HL-60/S4 treated with phorbol 12-myristate 13-acetate at 8.2 ng/mL for 4 days and 3 days (cell line): ENCODE data around the gene CYP2W1.

Experiments
- in situ Hi-C: fragments of 300-500 bp; cut with MboI; formaldehyde crosslinking; loops from 2 replicates; pipeline ENCODE4 v1.15.0; 2022; ENCODE audit warnings: low sequenced_read_pairs

CYP2W1 gene

GRCh38 chr7:966291-967069 lies 16.5 kb upstream of the CYP2W1 start:
- in situ Hi-C loops: no loop called here

GRCh38 chr7:967361-968082 lies 15.5 kb upstream of the CYP2W1 start:
- in situ Hi-C loops: no loop called here

- in situ Hi-C loops: no loop called here
These were observed 14.5 kb upstream of the CYP2W1 start for GRCh38 chr7:968205-969105.

- in situ Hi-C loops: no loop called here
These were observed 13.6 kb upstream of the CYP2W1 start for GRCh38 chr7:969403-969802.

- in situ Hi-C loops: no loop called here
These were observed 12.2 kb upstream of the CYP2W1 start for GRCh38 chr7:970744-971143.

- in situ Hi-C loops: no loop called here
These were observed 10.9 kb upstream of the CYP2W1 start for GRCh38 chr7:972110-972509.

GRCh38 chr7:972676-973309 lies 10.2 kb upstream of the CYP2W1 start:
- in situ Hi-C loops: no loop called here

GRCh38 chr7:973312-973711 lies 9.7 kb upstream of the CYP2W1 start:
- in situ Hi-C loops: no loop called here

- in situ Hi-C loops: no loop called here
These were observed 8.8 kb upstream of the CYP2W1 start for GRCh38 chr7:974172-974571.

GRCh38 chr7:974820-975681 lies 7.9 kb upstream of the CYP2W1 start, which contains the start of gene COX19:
Gene COX19 (minus strand): TSS chr7:975549. CDS start chr7:975509, 40 bp downstream.
- in situ Hi-C loops: no loop called here

- in situ Hi-C loops: no loop called here
These were observed 7.1 kb upstream of the CYP2W1 start for GRCh38 chr7:975702-976473.

GRCh38 chr7:976901-977325 lies 6.1 kb upstream of the CYP2W1 start:
- in situ Hi-C loops: no loop called here

GRCh38 chr7:977326-978048 lies 5.5 kb upstream of the CYP2W1 start:
- in situ Hi-C loops: no loop called here

- in situ Hi-C loops: no loop called here
These were observed 5.0 kb upstream of the CYP2W1 start for GRCh38 chr7:978049-978346.

GRCh38 chr7:978416-979091 lies 4.4 kb upstream of the CYP2W1 start:
- in situ Hi-C loops: no loop called here

- in situ Hi-C loops: no loop called here
These were observed 3.8 kb upstream of the CYP2W1 start for GRCh38 chr7:979151-979550.

- in situ Hi-C loops: no loop called here
These were observed 3.0 kb upstream of the CYP2W1 start for GRCh38 chr7:979886-980571.
